ENCODE data around the gene GATAD2A.
A peak's percentile ranks its signal among the peaks of the same experiment; 100 is the strongest.

The GATAD2A gene

DNA sequence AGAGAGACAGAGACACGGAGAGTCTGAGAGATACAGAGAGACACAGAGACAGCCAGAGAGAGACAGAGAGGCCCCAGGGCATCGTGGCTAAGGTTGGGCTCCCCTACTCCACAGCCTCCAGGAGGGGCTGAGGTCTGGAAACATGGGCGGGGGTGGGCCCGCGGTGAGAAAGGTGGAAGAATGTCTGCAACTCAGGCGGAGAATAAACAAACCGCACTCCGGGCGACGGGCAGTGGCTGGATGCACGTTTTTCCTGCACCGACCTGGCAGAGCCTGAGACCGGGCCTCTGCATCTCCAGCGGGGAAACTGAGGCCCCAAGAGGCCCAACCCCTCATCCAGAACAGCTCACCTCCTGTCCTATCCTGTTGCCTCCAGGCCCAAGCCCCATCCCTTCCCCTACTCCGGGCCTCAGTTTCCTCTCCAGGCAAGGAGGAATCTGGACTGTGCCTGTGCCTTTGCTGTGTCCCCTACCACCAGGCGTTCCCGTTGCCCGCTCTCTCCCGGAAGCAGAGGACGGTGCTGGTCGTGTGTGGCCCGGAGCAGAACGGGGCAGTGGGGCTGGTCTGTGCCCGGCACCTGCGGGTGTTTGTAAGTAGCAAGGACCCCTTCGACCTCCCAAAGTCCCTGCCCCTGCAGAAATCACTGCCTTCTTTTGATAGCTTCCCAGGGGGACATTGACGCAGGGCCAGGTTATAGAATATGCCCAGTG lies 129.2 kb downstream of the GATAD2A start:
- no peak for DNase-seq

DNA sequence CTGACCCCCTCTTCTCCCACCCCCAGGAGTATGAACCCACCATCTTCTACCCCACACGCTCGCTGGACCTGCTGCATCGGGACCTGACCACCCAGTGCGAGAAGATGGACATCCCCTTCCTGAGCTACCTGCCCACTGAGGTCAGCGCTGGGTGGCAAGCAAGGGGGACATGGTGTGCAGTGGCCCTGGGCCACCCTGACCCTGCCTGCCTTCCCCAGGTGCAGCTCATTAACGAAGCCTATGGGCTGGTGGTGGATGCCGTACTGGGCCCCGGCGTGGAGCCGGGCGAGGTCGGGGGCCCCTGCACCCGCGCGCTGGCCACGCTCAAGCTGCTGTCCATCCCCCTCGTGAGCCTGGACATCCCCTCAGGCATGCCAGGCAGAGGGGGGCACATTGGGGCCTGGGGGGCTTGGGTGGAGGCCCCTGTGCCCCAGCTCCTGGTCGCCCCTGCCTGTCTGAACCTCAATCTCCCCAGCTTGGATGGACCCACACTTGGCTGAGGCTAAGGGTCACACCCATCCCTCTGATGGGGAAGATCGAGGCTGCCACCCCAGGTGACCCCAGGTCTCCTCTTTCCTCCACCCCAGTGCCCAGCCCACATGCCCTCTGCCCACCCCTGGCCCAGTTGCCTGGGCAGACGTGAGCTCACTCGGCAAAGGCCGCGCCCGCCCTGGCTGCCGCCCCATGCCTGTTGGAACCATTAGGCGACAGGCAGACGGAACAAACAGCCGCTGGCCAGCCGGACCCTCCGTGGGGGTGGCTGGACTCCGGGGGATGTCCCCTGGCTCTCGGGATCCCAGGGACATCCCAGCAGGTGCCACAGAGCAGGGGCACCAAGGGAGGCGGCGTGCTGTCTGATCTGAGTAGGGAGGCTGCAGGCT lies 130.1 kb downstream of the GATAD2A start:
- DNase-seq, result no peak

GRCh38 chr19:19537075-19538048 lies 131.9 kb downstream of the GATAD2A start:
- no peak for DNase-seq

DNA sequence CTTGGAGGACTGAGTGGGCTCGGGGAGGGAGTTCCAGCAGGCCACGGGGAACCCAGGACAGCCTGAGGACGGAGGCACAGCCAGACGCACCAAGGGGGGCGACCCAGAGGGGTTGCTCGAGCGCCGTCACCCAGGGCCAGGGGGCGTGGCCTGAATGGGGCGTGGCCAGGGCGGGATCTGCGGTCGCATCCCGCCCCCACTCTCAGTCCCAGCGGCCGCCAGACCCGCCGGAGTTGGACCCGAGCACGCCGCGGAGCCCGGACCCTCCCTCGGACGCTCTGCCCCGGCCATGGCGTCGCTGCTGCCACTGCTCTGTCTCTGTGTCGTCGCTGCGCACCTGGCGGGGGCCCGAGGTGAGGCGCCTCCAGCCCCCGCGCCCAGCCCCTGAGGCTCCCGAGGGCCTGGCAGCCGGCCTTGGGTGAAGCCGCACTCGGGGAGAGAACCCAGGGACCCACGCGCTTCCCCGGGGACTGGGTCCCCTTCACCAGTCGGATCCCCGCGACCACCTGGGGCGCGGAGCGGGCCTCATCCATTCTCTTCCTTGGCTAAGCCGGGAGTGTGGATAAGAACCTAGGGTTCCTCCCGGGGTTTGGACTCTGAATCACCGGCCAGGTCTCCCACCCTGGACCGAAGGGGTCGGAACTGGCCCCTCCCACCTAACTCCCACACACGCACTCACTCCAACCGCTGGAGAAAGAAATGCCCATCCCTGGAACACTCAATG lies 132.7 kb downstream of the GATAD2A start, which contains the start of gene CILP2:
CILP2 (plus strand) TSS at position 205 of the 724 bp plus-strand sequence; CDS start at position 290, 85 bp downstream.
- peak; percentile 38 to 45 for DNase-seq

DNA sequence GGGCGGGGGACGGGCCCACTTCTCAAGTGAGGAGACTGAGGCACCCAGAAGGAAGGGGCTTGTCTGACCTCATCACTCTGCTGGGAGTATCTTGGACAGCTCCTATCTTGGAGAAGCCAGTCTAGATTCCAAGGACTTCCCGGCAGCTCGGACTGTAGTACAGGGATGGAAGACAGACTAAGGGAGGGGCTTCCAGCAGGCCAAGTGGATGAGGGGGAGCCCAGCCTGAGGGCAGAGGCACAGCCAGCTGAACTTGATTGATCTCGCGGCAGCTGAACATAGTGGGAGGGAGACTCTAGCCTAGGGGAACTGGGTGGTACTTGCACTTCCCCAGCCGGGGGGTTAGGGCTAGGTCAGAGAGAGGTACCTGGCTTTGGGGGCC lies 133.3 kb downstream of the GATAD2A start:
- no peak for DNase-seq

DNA sequence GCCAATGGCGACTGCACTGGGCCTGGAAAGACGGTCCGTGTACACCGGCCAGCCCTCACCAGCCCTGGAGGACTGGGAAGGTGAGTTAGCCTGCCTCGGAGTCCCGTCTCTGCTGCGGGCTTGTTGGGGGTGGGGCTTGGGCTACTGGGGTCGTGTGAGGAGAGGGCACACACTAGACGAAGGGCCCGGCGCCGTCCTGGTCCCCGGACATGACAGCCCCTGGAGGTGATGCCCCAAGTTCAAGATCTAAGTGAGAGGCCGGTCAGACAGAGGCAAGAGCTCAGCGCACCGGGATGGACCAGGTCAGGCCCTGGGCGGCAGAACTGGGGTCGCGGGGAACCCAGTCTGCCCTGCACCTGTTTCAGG lies 134.2 kb downstream of the GATAD2A start:
- no peak for DNase-seq

DNA sequence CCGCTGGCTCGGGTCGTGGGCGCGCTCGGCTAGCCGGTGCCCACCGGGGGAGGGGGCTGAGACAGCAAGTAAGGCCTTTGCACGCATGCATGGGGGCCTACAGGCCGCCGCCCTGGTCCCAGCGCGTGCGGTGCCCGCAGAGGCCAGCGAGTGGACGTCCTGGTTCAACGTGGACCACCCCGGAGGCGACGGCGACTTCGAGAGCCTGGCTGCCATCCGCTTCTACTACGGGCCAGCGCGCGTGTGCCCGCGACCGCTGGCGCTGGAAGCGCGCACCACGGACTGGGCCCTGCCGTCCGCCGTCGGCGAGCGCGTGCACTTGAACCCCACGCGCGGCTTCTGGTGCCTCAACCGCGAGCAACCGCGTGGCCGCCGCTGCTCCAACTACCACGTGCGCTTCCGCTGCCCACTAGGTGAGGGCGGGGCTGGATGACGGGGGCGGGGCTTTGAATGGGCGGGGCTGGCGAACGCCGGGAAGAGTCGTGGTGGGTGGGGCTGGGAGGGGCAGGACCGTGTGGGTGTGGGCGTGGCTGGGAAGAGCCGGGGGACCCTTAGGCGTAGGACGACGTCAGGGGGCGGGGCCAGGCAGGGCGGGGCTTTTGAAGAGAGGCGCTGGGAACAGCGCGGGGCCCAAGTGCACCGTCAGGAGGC lies 134.7 kb downstream of the GATAD2A start:
- peak; percentile 81 for DNase-seq

- peak; percentile 87 to 88 for DNase-seq
Observed at GRCh38 chr19:19540715-19541515, 135.4 kb downstream of the GATAD2A start.

DNA sequence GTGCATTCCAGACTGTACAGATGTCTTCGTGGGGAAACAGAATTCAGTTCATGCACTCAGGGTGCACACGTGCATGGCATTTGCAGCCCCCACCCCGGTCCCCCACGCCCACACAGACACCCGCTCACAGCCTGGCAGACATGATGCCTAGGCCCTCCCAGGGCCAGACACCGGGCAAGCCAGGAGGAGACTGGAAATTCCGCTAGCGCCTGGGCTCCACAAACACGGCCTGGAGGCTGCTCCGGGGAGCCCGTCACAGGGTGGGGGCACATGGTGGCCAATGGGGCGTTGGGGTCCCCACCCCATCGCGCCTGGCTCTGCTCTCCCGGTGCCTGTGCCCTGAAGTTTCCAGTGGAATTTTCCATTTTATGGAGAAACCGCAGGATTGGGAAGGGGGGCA lies 136.1 kb downstream of the GATAD2A start:
- no peak for DNase-seq

DNA sequence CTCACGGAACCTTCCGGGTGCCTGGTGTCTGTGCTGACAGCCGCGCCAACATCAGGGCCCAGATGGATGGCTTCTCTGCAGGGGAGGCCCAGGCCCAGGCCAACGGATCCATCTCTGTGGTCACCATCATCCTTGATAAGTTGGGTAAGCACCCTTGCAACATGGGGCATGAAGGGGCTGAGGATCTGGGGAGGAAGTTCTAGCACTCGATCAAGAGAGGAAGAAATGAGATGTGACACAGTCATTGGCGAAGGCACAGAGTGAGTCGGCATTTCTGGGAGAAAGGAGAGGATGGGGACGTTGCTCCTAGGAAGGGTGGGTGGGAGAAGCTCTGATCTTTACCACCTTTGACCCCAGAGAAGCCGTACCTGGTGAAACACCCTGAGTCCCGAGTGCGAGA lies 137.0 kb downstream of the GATAD2A start:
- no peak for DNase-seq

DNA sequence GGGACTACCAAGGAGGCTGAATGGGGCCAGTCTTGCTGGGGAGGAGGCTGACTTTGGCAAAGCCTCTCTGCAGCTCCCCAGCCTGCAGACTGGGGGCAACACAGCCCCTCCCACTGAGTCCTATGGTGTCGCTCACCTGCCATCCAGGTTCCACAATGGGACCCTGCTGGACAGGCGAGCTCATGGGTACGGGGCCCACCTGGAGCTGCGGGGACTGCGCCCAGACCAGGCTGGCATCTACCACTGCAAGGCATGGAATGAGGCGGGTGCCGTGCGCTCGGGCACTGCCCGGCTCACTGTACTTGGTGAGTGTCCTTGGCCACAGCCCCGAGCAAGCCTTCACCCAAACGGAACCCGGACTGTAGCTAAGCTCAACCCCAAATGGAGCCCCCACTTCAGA lies 137.6 kb downstream of the GATAD2A start:
- DNase-seq, result no peak

GRCh38 chr19:19543640-19544039 lies 138.2 kb downstream of the GATAD2A start:
- DNase-seq, result no peak

DNA sequence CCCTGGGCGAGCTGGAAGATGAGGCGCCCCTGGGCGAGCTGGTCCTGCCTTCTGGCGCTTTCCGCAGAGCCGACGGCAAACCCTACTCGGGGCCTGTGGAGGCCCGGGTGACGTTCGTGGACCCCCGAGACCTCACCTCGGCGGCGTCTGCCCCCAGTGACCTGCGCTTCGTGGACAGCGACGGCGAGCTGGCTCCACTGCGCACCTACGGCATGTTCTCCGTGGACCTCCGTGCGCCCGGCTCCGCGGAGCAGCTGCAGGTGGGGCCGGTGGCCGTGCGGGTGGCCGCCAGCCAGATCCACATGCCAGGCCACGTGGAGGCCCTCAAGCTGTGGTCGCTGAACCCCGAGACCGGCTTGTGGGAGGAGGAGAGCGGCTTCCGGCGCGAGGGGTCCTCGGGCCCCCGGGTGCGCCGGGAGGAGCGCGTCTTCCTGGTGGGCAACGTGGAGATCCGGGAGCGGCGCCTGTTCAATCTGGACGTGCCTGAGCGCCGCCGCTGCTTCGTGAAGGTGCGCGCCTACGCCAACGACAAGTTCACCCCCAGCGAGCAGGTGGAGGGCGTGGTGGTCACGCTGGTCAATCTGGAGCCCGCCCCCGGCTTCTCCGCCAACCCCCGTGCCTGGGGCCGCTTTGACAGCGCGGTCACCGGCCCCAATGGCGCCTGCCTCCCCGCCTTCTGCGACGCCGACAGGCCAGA lies 138.9 kb downstream of the GATAD2A start:
- no peak for DNase-seq

- no peak for DNase-seq
Observed at GRCh38 chr19:19544954-19545591, 139.6 kb downstream of the GATAD2A start.

DNA sequence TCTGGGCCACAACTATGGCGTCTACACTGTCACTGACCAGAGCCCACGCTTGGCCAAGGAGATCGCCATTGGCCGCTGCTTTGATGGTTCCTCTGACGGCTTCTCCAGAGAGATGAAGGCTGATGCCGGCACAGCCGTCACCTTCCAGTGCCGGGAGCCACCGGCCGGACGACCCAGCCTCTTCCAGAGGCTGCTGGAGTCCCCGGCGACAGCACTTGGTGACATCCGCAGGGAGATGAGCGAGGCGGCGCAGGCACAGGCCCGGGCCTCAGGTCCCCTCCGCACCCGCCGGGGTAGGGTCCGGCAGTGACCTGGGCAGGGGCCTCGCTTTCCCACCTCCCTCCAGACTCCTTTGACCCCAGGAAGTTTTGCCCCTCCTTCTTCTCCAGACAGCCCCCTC lies 140.2 kb downstream of the GATAD2A start:
- DNase-seq, result no peak

- no peak for DNase-seq
Observed at GRCh38 chr19:19546751-19547162, 141.3 kb downstream of the GATAD2A start.

DNA sequence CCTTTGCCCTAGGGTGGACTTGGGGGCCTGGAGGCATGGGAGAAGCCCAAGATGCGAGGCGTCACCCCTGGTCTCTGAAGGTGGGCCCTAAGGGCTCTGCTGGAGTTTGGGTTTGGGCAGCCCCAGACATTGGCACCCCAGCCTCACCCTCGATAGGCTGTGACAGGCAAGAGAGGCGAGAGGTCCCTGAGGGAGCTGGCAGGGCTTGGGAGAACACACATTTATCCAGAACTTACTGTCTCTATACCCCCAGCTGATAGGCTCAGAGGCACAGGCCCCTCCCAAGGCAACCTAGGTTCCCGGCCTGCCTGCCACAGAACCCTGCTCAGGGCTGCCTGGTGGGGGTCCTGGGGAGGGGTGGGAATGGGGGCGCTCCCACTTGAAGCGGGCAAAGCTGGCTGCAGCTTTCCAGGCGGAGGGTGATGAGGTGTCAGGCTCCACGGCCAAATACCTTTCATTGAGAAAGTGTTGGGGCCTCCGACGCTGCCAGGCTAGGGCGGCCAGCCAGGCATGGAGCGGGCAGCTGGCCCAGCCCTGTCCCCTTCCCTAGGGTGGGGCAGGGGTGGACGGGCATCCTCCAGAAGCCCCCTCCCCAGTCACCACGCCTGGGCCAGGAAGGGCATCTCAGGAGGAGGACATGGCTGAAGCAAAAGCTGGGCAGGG lies 142.3 kb downstream of the GATAD2A start:
- DNase-seq, result no peak

GRCh38 chr19:19548915-19549759 lies 143.7 kb downstream of the GATAD2A start:
- DNase-seq, result no peak
